Gastrocnemius medialis (tissue), 4 donors: ENCODE data around the gene OTOA.
"Not testable (repeated sequence)": the region's sequence is repeated elsewhere in the genome, so short reads cannot be mapped to it uniquely, and the experiment has no call there.

Source experiments
- CTCF ChIP-seq, 5 experiments: fragments of 450-650 bp in 3 of 5; fragments of 200-600 bp in 2 of 5; sonication (generic) in 2 of 5; IDR thresholded peaks in 4 of 5; conservative IDR thresholded peaks in 1 of 5; 1 replicate in 4 of 5; 2 replicates in 1 of 5; pipeline ENCODE4 v1.5.1; 2016 to 2019; ENCODE audit warnings: antibody characterized with exemption in 5 of 5, mild to moderate bottlenecking in 3 of 5, moderate library complexity in 3 of 5
- POLR2A ChIP-seq, 2 donors: fragments of 450-650 bp; IDR thresholded peaks; one replicate each; pipeline ENCODE4 v1.6.1; 2017; ENCODE audit warnings: antibody characterized with exemption in 2 of 2, mild to moderate bottlenecking in 2 of 2, moderate library complexity in 2 of 2

GRCh38 chr16:21798601-21799000, 134.8 kb downstream of the OTOA start:
- TF ChIP-seq CTCF (IDR thresholded peaks at IDR 0.05 in 4 of 5, conservative IDR thresholded peaks at IDR 0.05 in 1 of 5); POLR2A (IDR thresholded peaks at IDR 0.05): not testable (repeated sequence)
